ACC112 (cell line): ENCODE measurements around the gene DDX49.

Experiments
- H2AFZ ChIP-seq: fragments of 200-600 bp; sonication (generic); one replicate; pipeline ENCODE4 v1.6.0; 2017; ENCODE audit warnings: antibody characterized with exemption, low read length; ENCODE audit not compliant: unreplicated experiment
- H3K27ac ChIP-seq: fragments of 200-600 bp; sonication (generic); 2 replicates; pipeline ENCODE4 v1.5.1; 2014; ENCODE audit warnings: low read depth, mild to moderate bottlenecking, antibody characterized with exemption, low read length, moderate library complexity
- H3K27me3 ChIP-seq: fragments of 200-600 bp; sonication (generic); 2 replicates; pipeline ENCODE4 v1.6.1; 2014; ENCODE audit warnings: mild to moderate bottlenecking, antibody characterized with exemption, low read length, moderate library complexity, mixed read lengths; ENCODE audit not compliant: insufficient read depth
- H3K36me3 ChIP-seq: fragments of 200-600 bp; sonication (generic); 2 replicates; pipeline ENCODE4 v1.6.1; 2016; ENCODE audit warnings: mild to moderate bottlenecking, antibody characterized with exemption, low read length, moderate library complexity, mixed read lengths; ENCODE audit not compliant: insufficient read depth
- H3K4me1 ChIP-seq: fragments of 200-600 bp; sonication (generic); one replicate; pipeline ENCODE4 v1.6.1; 2016; ENCODE audit warnings: low read length, mixed read lengths; ENCODE audit not compliant: insufficient read depth, unreplicated experiment, control insufficient read depth
- H3K4me3 ChIP-seq: fragments of 200-600 bp; sonication (generic); 2 replicates; pipeline ENCODE4 v1.5.1; 2014; ENCODE audit warnings: mild to moderate bottlenecking, low read depth, low read length
- H3K79me2 ChIP-seq: fragments of 200-600 bp; sonication (generic); one replicate; pipeline ENCODE4 v1.6.0; 2016; ENCODE audit warnings: low read length; ENCODE audit not compliant: control insufficient read depth, unreplicated experiment, insufficient read depth

Gene DDX49

DNA sequence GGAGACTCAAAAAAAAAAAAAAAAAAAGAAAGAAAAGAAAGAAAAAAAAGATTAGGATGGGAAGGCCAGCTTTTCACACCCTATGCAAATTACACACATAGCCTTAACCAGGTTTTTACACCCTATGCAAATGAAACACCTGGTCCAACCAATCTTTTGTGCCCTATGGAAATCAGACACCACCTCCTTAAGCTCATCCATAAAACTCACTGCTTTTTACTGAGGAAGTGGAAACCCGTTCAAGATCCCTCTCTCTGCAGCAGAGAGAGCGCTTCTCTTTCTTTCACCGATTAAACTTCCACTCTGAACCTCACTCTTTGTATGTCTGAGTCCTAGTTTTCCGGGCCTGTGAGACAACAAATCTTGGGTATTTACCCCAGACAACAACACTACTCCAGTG lies 46.8 kb downstream of the DDX49 start:
- Histone ChIP-seq H3K27ac (no peak overlapping the region), H3K4me1 (peaks cover 16% of the 10 kb centered on the region), H3K36me3 (no peaks in the 10 kb centered on the region), H3K4me3 (no peak overlapping the region), H3K79me2 (no peaks in the 10 kb centered on the region), H3K27me3 (no peaks in the 10 kb centered on the region), H2AFZ (no peak overlapping the region)

DNA sequence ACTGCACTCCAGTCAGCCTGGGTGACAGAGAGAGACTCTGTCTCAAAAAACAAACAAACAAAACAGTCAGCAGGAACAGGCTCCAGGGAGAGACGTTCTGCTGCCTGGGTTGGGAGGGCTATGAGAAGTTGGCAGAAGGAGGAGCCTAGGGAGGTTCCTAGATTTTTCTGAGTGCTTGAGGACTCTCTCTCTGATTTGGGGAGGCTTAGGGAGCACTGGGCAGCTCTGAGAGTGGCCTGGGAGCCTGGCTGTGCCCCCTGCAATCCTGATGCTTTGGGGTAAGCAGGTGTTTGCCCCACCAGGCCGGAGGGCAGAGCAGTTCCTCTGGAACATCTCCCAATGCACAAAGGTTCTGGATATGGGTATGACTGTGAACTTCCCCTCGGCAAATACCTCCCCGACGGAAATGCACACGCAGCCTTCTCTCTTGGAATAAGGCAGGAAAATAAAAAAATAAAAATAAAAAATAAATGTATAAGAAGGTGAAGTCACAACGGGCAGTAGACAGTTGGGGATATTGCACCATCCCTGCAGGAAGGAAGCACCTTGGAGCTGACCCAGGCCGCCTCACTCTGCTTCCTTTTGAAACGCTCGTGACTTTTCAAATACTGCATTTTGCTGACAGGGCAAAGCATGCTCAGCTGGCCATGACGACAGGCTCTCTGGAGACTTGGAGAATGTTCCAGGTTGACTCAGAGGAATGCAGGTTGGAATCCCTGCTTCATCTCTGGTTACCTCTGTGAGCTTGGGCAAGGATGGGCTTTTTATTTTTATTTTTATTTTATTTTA lies 48.0 kb downstream of the DDX49 start:
- Histone ChIP-seq H3K27me3 (no peaks in the 10 kb centered on the region), H3K79me2 (no peaks in the 10 kb centered on the region), H3K27ac (no peak overlapping the region), H3K36me3 (no peaks in the 10 kb centered on the region), H2AFZ (no peak overlapping the region), H3K4me1 (peaks cover 19% of the 10 kb centered on the region), H3K4me3 (no peak overlapping the region)

DNA sequence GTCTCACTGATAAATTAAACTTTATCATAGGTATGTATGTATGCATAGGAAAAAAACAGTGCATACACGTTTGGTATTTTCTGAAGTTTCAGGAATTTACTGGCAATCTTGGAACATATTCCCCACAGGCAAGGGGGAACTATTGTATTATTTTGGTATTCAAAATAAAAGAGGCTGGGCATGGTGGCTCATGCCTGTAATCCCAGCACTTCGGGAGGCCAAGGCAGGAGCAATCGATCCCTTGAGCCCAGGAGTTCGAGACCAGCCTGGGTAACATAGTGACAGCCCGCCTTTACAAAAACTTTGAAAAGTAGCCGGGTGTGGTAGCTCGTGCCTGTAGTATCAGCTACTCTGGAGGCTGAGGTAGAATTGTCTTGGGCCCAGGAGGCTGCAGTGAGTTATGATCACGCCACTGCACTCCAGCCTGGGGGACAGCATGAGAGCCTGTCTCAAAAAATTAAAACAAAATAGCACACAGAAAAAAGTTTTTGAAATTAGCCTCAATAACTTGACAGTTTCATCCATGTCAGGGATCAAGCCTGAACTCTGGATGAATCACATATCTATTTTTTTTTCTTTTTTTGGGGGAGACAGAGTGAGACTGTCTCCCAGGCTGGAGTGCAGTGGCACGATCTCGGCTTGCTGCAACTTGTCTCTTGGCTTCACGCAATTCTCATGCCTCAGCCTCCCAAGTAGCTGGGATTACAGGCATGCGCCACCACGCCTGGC lies 50.6 kb downstream of the DDX49 start:
- H3K4me1 ChIP-seq: peaks cover 24% of the 10 kb centered on the region
- H2AFZ ChIP-seq: no peak overlapping the region

DNA sequence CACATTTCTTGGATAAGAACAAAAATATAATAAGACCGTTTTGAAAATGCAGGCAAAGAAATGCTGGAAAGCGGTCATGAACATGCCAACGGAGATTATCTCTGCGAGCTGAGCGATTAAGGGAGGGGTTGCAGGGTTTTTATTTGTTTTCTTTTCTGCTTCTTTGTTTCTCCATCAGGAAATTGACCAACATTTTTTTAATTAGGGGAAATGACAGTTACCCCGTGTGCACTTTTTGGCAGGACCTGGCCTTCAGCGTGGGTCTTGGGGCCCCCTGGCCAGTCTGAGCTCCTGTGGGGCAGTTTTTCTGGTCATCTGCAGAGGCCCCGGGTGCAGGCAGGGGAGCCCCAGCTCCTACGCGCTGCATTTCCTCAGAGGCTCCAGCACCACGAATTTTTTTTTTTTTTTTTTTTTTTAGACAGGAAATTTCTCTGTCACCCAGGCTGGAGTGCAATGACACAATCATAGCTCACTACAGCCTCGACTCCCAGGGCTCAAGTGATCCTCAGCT lies 52.8 kb downstream of the DDX49 start:
- Histone ChIP-seq H3K27ac (peak overlapping the region; percentile 62), H2AFZ (peak overlapping the region; percentile 75), H3K27me3 (no peaks in the 10 kb centered on the region), H3K4me1 (peaks cover 22% of the 10 kb centered on the region), H3K36me3 (no peaks in the 10 kb centered on the region), H3K4me3 (peak overlapping the region; percentile 11), H3K79me2 (no peaks in the 10 kb centered on the region)

More for the DNA sequence above, 50.6 kb downstream of the DDX49 start:
- Histone ChIP-seq H3K27me3 (no peaks in the 10 kb centered on the region), H3K4me3 (no peak overlapping the region), H3K36me3 (no peaks in the 10 kb centered on the region), H3K79me2 (no peaks in the 10 kb centered on the region), H3K27ac (peak overlapping the region; percentile 82)

DNA sequence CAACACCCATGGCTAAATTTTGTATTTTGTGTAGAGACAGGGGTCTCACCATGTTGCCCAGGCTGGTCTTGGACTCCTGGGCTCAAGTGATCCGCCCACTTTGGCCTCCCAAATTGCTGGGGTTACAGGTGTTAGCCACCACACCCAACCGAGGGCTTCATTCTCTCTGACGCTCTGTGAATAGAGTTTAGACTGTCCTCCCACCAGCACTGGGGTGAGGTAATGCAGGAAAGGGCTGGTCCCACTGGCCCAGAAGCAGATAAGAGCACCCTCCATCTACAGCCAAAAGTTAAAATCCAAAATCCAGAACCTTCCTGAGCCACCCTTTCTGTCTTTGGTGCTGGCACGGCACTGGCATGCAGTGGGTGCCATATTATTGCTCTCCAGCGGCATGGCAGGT lies 53.3 kb downstream of the DDX49 start:
- H3K27me3 ChIP-seq: no peaks in the 10 kb centered on the region
- peaks cover 17% of the 10 kb centered on the region for H3K4me1 ChIP-seq
- H3K27ac ChIP-seq: no peak overlapping the region
- H2AFZ ChIP-seq: no peak overlapping the region
- no peak overlapping the region for H3K4me3 ChIP-seq
- no peaks in the 10 kb centered on the region for H3K79me2 ChIP-seq
- H3K36me3 ChIP-seq: no peaks in the 10 kb centered on the region

DNA sequence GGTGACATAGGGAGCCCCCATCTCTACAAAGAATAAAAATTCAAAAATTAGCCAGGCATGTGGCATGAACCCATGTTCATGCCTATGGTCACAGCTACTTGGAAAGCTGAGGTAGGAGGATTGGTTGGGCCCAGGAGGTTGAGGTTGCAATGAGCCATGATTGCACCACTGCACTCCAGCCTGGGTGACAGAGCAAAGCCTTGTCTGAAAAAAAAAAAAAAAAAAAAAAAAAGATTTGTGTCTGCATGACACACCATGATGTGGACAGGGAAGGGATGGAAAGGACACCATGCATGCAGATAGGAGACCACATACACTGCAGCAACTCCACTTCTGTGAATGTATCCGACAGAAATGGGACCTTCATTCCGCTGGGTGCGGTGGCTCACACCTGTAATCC lies 55.5 kb downstream of the DDX49 start:
- Histone ChIP-seq H3K36me3 (no peaks in the 10 kb centered on the region), H2AFZ (no peak overlapping the region), H3K4me1 (peaks cover 15% of the 10 kb centered on the region), H3K4me3 (no peak overlapping the region), H3K79me2 (no peaks in the 10 kb centered on the region), H3K27me3 (no peaks in the 10 kb centered on the region), H3K27ac (no peak overlapping the region)

DNA sequence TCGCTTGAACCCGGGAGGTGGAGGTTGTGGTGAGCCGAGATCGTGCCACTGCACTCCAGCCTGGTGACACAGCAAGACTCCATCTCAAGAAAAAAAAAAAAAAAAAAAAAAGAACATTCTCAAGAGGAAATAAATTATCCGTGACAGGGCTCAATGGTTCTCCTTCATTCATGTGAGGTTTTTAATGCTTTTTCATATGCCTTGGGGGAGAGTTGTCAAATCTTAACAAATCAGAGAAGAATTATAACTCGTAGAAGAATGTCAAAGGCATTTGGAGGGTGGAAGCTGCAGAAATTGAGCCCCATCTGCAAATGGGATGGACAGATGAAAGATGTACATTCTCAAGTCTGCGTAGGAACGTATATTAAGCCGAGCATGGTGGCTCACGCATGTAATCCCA lies 56.4 kb downstream of the DDX49 start:
- Histone ChIP-seq H3K79me2 (no peaks in the 10 kb centered on the region), H3K36me3 (no peaks in the 10 kb centered on the region), H2AFZ (no peak overlapping the region), H3K27me3 (no peaks in the 10 kb centered on the region), H3K4me3 (no peak overlapping the region), H3K4me1 (peaks cover 8% of the 10 kb centered on the region), H3K27ac (no peak overlapping the region)
